ENCODE results near the gene BEST4.

The BEST4 gene

GRCh38 chr1:44828841-44829440, 41.0 kb upstream of the BEST4 start:
- ChIA-PET CTCF (interaction anchor here (0.6 kb wide), 1 partner anchor 122 kb away, joined by 3 read pairs; no protein-coding TSS in a partner anchor), POLR2A (no interaction called here)
- H3K36me3 ChIP-seq (ENCODE audit: control insufficient read depth in 2 of 2, insufficient read depth in 1 of 2, low read length in 2 of 2) = peaks cover 0 to 32% of the 10 kb centered on the region in 2 experiments; a peak in 1 of 3 replicates
- H3K4me3 ChIP-seq (ENCODE audit: low read depth, low read length) = no peak overlapping the region
- peaks cover 11% of the 10 kb centered on the region for H3K4me1 ChIP-seq (ENCODE audit: control insufficient read depth, insufficient read depth, low read length)
- TF ChIP-seq CTCF (tag by site-specific recombination; IDR thresholded peaks at IDR 0.05) (no peak), ZNF660 (tag by site-specific recombination; IDR thresholded peaks at IDR 0.05) (no peak), ZNF148 (tag by site-specific recombination; IDR thresholded peaks at IDR 0.05; ENCODE audit: borderline replicate concordance) (no peak), PRDM2 (tag by site-specific recombination; IDR thresholded peaks at IDR 0.05; ENCODE audit: borderline replicate concordance) (no peak), ZNF707 (tag by site-specific recombination; IDR thresholded peaks at IDR 0.05) (no peak), ZNF2 (tag by site-specific recombination; IDR thresholded peaks at IDR 0.05) (no peak), ZNF146 (tag by site-specific recombination; IDR thresholded peaks at IDR 0.05) (no peak), ZNF548 (tag by site-specific recombination; IDR thresholded peaks at IDR 0.05) (no peak), ZNF692 (tag by site-specific recombination; IDR thresholded peaks at IDR 0.05) (no peak), ZNF18 (tag by site-specific recombination; IDR thresholded peaks at IDR 0.05) (no peak), ZFP3 (tag by site-specific recombination; IDR thresholded peaks at IDR 0.05; ENCODE audit: low read depth) (no peak), ZNF626 (tag by site-specific recombination; IDR thresholded peaks at IDR 0.05) (no peak), ZNF341 (tag by site-specific recombination; IDR thresholded peaks at IDR 0.05; ENCODE audit: low read depth) (no peak), ZFP41 (tag by site-specific recombination; IDR thresholded peaks at IDR 0.05; ENCODE audit: borderline replicate concordance) (no peak), ZBTB48 (tag by site-specific recombination; IDR thresholded peaks at IDR 0.05) (no peak), HOXD13 (CRISPR knock-in tag; IDR thresholded peaks at IDR 0.05; ENCODE audit: borderline replicate concordance) (no peak)
- H3K9me3 ChIP-seq (ENCODE audit: control insufficient read depth, insufficient read depth, low read depth, low read length) = no peaks in the 10 kb centered on the region
- no peak overlapping the region for H3K27ac ChIP-seq (ENCODE audit: extremely low read depth, low read depth, low read length)

All from HEK293 (cell line).